SK-N-SH (cell line): ENCODE measurements around the gene MXRA5. TPM values are rescaled to one million over a fixed set of nuclear protein-coding genes. Genes with fewer than 3 reads are reported as not detected.

Experiments used
- CTCF ChIA-PET: fragments of 300-600, 350-600 bp; formaldehyde crosslinking; extraction: SDS; loops from one replicate; lab custom pipeline; 2021; lab: Yijun Ruan, JAX
- POLR2A ChIA-PET: fragments of 350-600 bp; sonication (Branson Sonifier 250); formaldehyde crosslinking; extraction: SDS; loops from one replicate; lab custom pipeline; 2020; ENCODE audit warnings: antibody characterized with exemption, inconsistent platforms; lab: Yijun Ruan, JAX
- DNase-seq: peaks from one replicate; pipeline ENCODE4 v3.0.0; 2012
- H2AFZ ChIP-seq: fragments of 200-600 bp; sonication (generic); 2 replicates; pipeline ENCODE4 v1.8.1; 2016; ENCODE audit warnings: antibody characterized with exemption, mild to moderate bottlenecking, low read depth
- H3F3A ChIP-seq: fragments of 200-600 bp; sonication (generic); replicated peaks from 2 replicates; pipeline ENCODE3; 2016; ENCODE audit warnings: antibody characterized with exemption, mild to moderate bottlenecking; ENCODE audit not compliant: insufficient read depth
- H3K27ac ChIP-seq, 2 experiments: fragments of 200-500 bp in 1 of 2; fragments of 200-600 bp in 1 of 2; sonication (Bioruptor generic) in 1 of 2; sonication (generic), shearing (Covaris generic) in 1 of 2; 2 replicates each; pipeline versions ENCODE4 v1.5.1 to v1.6.1; 2014 to 2016; ENCODE audit warnings: low read depth in 2 of 2, inconsistent platforms in 1 of 2, low read length in 1 of 2, mild to moderate bottlenecking in 1 of 2, mixed read lengths in 1 of 2
- H3K27me3 ChIP-seq: fragments of 200-600 bp; sonication (generic), shearing (Covaris generic); 2 replicates; pipeline ENCODE4 v1.6.1; 2016; ENCODE audit warnings: mixed run types; ENCODE audit not compliant: insufficient read depth
- H3K36me3 ChIP-seq, 2 experiments: fragments of 200-500 bp in 1 of 2; fragments of 200-600 bp in 1 of 2; sonication (Bioruptor generic) in 1 of 2; sonication (generic) in 1 of 2; replicated peaks in 1 of 2; 2 replicates each; pipeline versions ENCODE3 to v1.5.1; 2014 to 2016; ENCODE audit warnings: low read length in 1 of 2, mild to moderate bottlenecking in 1 of 2; ENCODE audit not compliant: insufficient read depth in 2 of 2, control insufficient read depth in 1 of 2
- H3K4me1 ChIP-seq, 2 experiments: fragments of 200-500 bp in 1 of 2; fragments of 200-600 bp in 1 of 2; sonication (Bioruptor generic) in 1 of 2; sonication (generic), shearing (Covaris generic) in 1 of 2; 2 replicates each; pipeline versions ENCODE4 v1.5.1 to v1.6.1; 2014 to 2016; ENCODE audit warnings: low read depth in 1 of 2, low read length in 1 of 2, mixed run types in 1 of 2; ENCODE audit not compliant: insufficient read depth in 2 of 2, control insufficient read depth in 1 of 2
- H3K4me2 ChIP-seq: fragments of 200-600 bp; sonication (generic), shearing (Covaris generic); 2 replicates; pipeline ENCODE4 v1.6.1; 2017; ENCODE audit warnings: mixed run types
- H3K4me3 ChIP-seq, 2 experiments: fragments of 200-500 bp in 1 of 2; fragments of 200-600 bp in 1 of 2; sonication (Bioruptor generic) in 1 of 2; sonication (generic), shearing (Covaris generic) in 1 of 2; 2 replicates each; pipeline versions ENCODE4 v1.5.1 to v1.8.1; 2014 to 2016; ENCODE audit warnings: low read depth in 2 of 2, inconsistent platforms in 1 of 2, low read length in 1 of 2, mild to moderate bottlenecking in 1 of 2, mixed read lengths in 1 of 2, moderate library complexity in 1 of 2
- H3K79me2 ChIP-seq: fragments of 200-600 bp; sonication (generic); 2 replicates; pipeline ENCODE4 v1.8.1; 2017; ENCODE audit warnings: mild to moderate bottlenecking; ENCODE audit not compliant: insufficient read depth
- H3K9ac ChIP-seq: fragments of 200-600 bp; sonication (generic); 2 replicates; pipeline ENCODE4 v1.6.1; 2017; ENCODE audit warnings: mixed run types
- H3K9me2 ChIP-seq: fragments of 200-600 bp; sonication (generic); 2 replicates; pipeline ENCODE4 v1.6.1; 2017; ENCODE audit warnings: mixed run types
- H3K9me3 ChIP-seq: fragments of 200-600 bp; sonication (generic); 2 replicates; pipeline ENCODE4 v1.6.1; 2017; ENCODE audit warnings: mixed run types, mild to moderate bottlenecking, moderate library complexity
- H4K20me1 ChIP-seq: fragments of 200-600 bp; sonication (generic); 2 replicates; pipeline ENCODE4 v1.6.1; 2017; ENCODE audit warnings: mild to moderate bottlenecking, mixed run types; ENCODE audit not compliant: insufficient read depth
- CHD2 ChIP-seq: fragments of 150-350 bp; IDR thresholded peaks from 2 replicates; pipeline ENCODE4 v1.6.1; 2018; ENCODE audit warnings: low read length; ENCODE audit not compliant: partially characterized antibody
- EZH2phosphoT487 ChIP-seq: fragments of 200-600 bp; sonication (generic); IDR thresholded peaks from 2 replicates; pipeline ENCODE4 v1.6.1; 2017; ENCODE audit warnings: low read depth, mixed run types, mild to moderate bottlenecking, antibody characterized with exemption, moderate library complexity, borderline replicate concordance
- GABPA ChIP-seq: IDR thresholded peaks from 2 replicates; pipeline ENCODE4 v1.4.0; 2012; ENCODE audit warnings: low read depth, mild to moderate bottlenecking
- GATA2 ChIP-seq: sonication (generic); formaldehyde crosslinking; IDR thresholded peaks from 2 replicates; pipeline ENCODE4 v1.5.0; 2020; ENCODE audit warnings: mild to moderate bottlenecking, missing genetic modification reagents
- JUND ChIP-seq: IDR thresholded peaks from 2 replicates; pipeline ENCODE4 v1.4.0; 2012
- MXI1 ChIP-seq: IDR thresholded peaks from 2 replicates; pipeline ENCODE4 v1.6.1; 2012; ENCODE audit warnings: mild to moderate bottlenecking, low read depth, low read length, improper control_type of control experiment
- POLR2AphosphoS5 ChIP-seq: IDR thresholded peaks from 2 replicates; pipeline ENCODE4 v1.6.1; 2012; ENCODE audit warnings: low read depth, low read length
- RCOR1 ChIP-seq: fragments of 150-350 bp; IDR thresholded peaks from 2 replicates; pipeline ENCODE4 v1.6.1; 2017; ENCODE audit warnings: antibody characterized with exemption, low read length
- RFX5 ChIP-seq: IDR thresholded peaks from 2 replicates; pipeline ENCODE4 v1.6.1; 2012; ENCODE audit warnings: mild to moderate bottlenecking, improper control_type of control experiment, low read length
- RXRA ChIP-seq: IDR thresholded peaks from 2 replicates; pipeline ENCODE4 v1.4.0; 2012; ENCODE audit warnings: low read depth, mild to moderate bottlenecking, borderline replicate concordance
- SIN3A ChIP-seq: IDR thresholded peaks from 2 replicates; pipeline ENCODE4 v1.6.1; 2012; ENCODE audit warnings: low read depth, mild to moderate bottlenecking, low read length, moderate library complexity, borderline replicate concordance
- TAF1 ChIP-seq: IDR thresholded peaks from 2 replicates; pipeline ENCODE4 v1.6.1; 2012; ENCODE audit warnings: low read depth, mild to moderate bottlenecking, low read length, moderate library complexity, borderline replicate concordance
- TEAD4 ChIP-seq: IDR thresholded peaks from 2 replicates; pipeline ENCODE4 v1.4.0; 2012; ENCODE audit warnings: mild to moderate bottlenecking, borderline replicate concordance; ENCODE audit not compliant: insufficient read depth
- WGBS: methylation state at CpG from one replicate; pipeline ENCODE4 v1.1.6; 2017; ENCODE audit warnings: low lambda C conversion rate; 5-methylcytosine and 5-hydroxymethylcytosine counted together
- polyA plus RNA-seq, 3 experiments: library from polyadenylated mRNA; depleted of rRNA; stranded (reverse); fragments of >200 nt; gene quantifications; 2 replicates each; pipeline ENCODE4 v1.2.3, GENCODE V29; 2012
- TF ChIP-seq, protein P1 (sequence below): IDR thresholded peaks from 2 replicates; pipeline ENCODE4; 2012
- TF ChIP-seq, protein P2 (sequence below): fragments of 150-350 bp; IDR thresholded peaks from 2 replicates; pipeline ENCODE4 v1.6.1; 2017; ENCODE audit warnings: antibody characterized with exemption, low read length, low read depth, borderline replicate concordance
- TF ChIP-seq, protein P3 (sequence below): IDR thresholded peaks from 2 replicates; pipeline ENCODE4 v1.6.1; 2012; ENCODE audit warnings: mild to moderate bottlenecking, low read depth, low read length, moderate library complexity
- TF ChIP-seq, protein P4 (sequence below): fragments of 150-350 bp; IDR thresholded peaks from 2 replicates; pipeline ENCODE4 v1.6.1; 2016; ENCODE audit warnings: mild to moderate bottlenecking, low read depth, low read length

The MXRA5 gene
- polyA plus RNA-seq, 1 of the 3 experiments (the other 2 are of a cell fraction) = 7.9 TPM

DNA sequence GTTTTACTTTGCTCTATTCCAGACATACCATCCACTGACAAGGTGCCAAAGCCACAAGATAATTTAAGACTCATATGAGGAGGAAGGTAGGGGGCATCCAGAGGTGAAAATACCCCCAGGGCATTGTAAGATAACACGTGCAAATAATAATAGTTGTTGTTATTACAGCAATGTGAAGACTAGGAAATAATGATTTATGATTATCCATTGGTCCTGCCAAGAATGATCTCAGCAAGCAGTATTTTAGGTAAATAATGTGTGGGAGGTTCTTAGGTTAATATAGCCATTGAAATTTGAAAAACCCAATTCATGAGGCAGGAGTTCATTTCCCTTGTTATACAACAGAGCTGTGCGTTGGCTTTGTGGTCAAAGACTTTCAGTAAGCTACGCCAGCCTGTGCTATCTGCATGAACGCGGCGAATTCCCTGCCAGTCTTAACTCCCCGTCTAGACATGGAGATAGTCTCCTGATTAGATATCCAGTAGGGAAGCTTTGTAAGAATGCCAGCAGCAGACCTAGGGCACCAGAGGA, 47.2 kb upstream of the MXRA5 start (continued):
- TF ChIP-seq SIN3A (no peak), GABPA (no peak), RXRA (no peak), EZH2phosphoT487 (no peak), GATA2 (CRISPR knock-in tag) (no peak), TEAD4 (no peak), MXI1 (no peak)
- TF ChIP-seq, protein P1, sequence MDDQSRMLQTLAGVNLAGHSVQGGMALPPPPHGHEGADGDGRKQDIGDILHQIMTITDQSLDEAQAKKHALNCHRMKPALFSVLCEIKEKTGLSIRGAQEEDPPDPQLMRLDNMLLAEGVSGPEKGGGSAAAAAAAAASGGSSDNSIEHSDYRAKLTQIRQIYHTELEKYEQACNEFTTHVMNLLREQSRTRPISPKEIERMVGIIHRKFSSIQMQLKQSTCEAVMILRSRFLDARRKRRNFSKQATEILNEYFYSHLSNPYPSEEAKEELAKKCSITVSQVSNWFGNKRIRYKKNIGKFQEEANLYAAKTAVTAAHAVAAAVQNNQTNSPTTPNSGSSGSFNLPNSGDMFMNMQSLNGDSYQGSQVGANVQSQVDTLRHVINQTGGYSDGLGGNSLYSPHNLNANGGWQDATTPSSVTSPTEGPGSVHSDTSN = no peak

DNA sequence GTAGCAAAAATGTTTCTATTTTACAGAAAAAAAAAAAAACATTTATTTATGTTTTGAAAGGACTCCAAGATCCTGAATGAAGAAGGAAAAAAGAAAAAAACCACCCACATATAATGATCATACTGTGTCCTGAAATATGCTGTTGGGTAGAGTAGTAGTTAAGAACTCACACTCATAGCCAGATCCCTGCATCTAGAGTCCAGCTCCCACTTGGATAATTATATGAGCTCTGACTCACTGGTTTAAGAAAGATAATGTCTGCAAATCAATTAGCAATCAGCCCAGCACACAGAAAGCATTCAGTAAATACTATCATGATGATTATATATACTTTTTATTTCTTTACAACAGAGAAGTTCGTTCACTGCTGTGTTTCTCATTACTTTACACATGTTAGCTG, 46.7 kb upstream of the MXRA5 start:
- no peaks in the 10 kb centered on the region for H3K36me3 ChIP-seq
- H3K4me2 ChIP-seq = no peak overlapping the region
- no peak overlapping the region for H3K27ac ChIP-seq
- H3F3A ChIP-seq = no peaks in the 10 kb centered on the region
- H2AFZ ChIP-seq = no peak overlapping the region
- no peaks in the 10 kb centered on the region for H3K4me1 ChIP-seq
- POLR2A ChIA-PET = no interaction called here
- no peaks in the 10 kb centered on the region for H4K20me1 ChIP-seq
- H3K27me3 ChIP-seq = no peaks in the 10 kb centered on the region
- no peaks in the 10 kb centered on the region for H3K79me2 ChIP-seq
- H3K9me3 ChIP-seq = no peaks in the 10 kb centered on the region
- no peak overlapping the region for H3K4me3 ChIP-seq
- no peak for DNase-seq
- H3K9me2 ChIP-seq = no peaks in the 10 kb centered on the region
- WGBS = 7% methylated on average over 1 of the region's 1 CpG
- CTCF ChIA-PET = no interaction called here
- H3K9ac ChIP-seq = no peak overlapping the region
- TF ChIP-seq SIN3A (no peak), MXI1 (no peak), RCOR1 (no peak), CHD2 (no peak), JUND (no peak), RFX5 (no peak), TEAD4 (no peak)
- TF ChIP-seq, protein P2, sequence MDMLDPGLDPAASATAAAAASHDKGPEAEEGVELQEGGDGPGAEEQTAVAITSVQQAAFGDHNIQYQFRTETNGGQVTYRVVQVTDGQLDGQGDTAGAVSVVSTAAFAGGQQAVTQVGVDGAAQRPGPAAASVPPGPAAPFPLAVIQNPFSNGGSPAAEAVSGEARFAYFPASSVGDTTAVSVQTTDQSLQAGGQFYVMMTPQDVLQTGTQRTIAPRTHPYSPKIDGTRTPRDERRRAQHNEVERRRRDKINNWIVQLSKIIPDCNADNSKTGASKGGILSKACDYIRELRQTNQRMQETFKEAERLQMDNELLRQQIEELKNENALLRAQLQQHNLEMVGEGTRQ = no peak
- TF ChIP-seq, all 33 proteins: peak for 0

DNA sequence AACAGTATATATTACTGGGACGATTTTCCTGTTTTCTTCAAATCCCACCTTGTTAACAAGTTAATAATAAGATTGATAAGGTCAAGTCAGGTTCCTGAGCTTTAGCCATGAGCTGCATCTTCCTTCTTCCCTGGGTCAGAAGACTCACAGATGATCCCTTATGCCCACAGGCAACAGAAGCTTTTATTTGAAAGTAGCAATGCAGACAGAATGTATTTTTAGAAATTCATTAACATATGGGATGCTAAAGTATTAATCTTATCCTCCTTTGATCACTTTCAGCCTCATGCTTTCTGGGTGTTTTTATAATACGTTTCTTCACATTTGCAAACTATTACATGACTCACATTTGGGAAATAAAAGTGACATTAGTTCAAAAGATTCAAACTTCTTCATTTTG, 42.0 kb upstream of the MXRA5 start:
- H3F3A ChIP-seq = no peaks in the 10 kb centered on the region
- no peaks in the 10 kb centered on the region for H4K20me1 ChIP-seq
- H3K9me3 ChIP-seq = no peaks in the 10 kb centered on the region
- H3K79me2 ChIP-seq = no peaks in the 10 kb centered on the region
- H3K9me2 ChIP-seq = no peaks in the 10 kb centered on the region
- H3K4me1 ChIP-seq = no peaks in the 10 kb centered on the region
- no peaks in the 10 kb centered on the region for H3K27me3 ChIP-seq
- H3K4me3 ChIP-seq = no peak overlapping the region
- H3K27ac ChIP-seq = no peak overlapping the region
- no peak for DNase-seq
- H3K36me3 ChIP-seq = no peaks in the 10 kb centered on the region
- WGBS = 3% methylated on average over 2 of the region's 2 CpGs
- no peak overlapping the region for H2AFZ ChIP-seq
- ChIA-PET POLR2A (no interaction called here), CTCF (no interaction called here)
- no peak overlapping the region for H3K9ac ChIP-seq
- H3K4me2 ChIP-seq = no peak overlapping the region
- TF ChIP-seq TAF1 (no peak), TEAD4 (no peak), RCOR1 (no peak), MXI1 (no peak), EZH2phosphoT487 (no peak), POLR2AphosphoS5 (no peak)
- TF ChIP-seq, protein P3, sequence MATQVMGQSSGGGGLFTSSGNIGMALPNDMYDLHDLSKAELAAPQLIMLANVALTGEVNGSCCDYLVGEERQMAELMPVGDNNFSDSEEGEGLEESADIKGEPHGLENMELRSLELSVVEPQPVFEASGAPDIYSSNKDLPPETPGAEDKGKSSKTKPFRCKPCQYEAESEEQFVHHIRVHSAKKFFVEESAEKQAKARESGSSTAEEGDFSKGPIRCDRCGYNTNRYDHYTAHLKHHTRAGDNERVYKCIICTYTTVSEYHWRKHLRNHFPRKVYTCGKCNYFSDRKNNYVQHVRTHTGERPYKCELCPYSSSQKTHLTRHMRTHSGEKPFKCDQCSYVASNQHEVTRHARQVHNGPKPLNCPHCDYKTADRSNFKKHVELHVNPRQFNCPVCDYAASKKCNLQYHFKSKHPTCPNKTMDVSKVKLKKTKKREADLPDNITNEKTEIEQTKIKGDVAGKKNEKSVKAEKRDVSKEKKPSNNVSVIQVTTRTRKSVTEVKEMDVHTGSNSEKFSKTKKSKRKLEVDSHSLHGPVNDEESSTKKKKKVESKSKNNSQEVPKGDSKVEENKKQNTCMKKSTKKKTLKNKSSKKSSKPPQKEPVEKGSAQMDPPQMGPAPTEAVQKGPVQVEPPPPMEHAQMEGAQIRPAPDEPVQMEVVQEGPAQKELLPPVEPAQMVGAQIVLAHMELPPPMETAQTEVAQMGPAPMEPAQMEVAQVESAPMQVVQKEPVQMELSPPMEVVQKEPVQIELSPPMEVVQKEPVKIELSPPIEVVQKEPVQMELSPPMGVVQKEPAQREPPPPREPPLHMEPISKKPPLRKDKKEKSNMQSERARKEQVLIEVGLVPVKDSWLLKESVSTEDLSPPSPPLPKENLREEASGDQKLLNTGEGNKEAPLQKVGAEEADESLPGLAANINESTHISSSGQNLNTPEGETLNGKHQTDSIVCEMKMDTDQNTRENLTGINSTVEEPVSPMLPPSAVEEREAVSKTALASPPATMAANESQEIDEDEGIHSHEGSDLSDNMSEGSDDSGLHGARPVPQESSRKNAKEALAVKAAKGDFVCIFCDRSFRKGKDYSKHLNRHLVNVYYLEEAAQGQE = no peak
- TF ChIP-seq, protein P4, sequence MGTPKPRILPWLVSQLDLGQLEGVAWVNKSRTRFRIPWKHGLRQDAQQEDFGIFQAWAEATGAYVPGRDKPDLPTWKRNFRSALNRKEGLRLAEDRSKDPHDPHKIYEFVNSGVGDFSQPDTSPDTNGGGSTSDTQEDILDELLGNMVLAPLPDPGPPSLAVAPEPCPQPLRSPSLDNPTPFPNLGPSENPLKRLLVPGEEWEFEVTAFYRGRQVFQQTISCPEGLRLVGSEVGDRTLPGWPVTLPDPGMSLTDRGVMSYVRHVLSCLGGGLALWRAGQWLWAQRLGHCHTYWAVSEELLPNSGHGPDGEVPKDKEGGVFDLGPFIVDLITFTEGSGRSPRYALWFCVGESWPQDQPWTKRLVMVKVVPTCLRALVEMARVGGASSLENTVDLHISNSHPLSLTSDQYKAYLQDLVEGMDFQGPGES = no peak
- TF ChIP-seq, protein P2 = no peak
